ENCODE results near the gene CIB2. TPM values are rescaled to one million over a fixed set of nuclear protein-coding genes. Genes with fewer than 3 reads are reported as not detected.
A peak's percentile ranks its signal among the peaks of the same experiment; 100 is the strongest.

CIB2 gene
- 9.1 TPM for polyA plus RNA-seq (2012; ENCODE audit: insufficient read length, low read depth)

GRCh38 chr15:78131295-78132061, at the start of gene CIB2:
Gene CIB2, minus strand, starts transcription at chr15:78131445. Its CDS starts 230 bp downstream, at chr15:78131215.
- TF ChIP-seq FOXP2 (optimal IDR thresholded peaks at IDR 0.05; ENCODE audit: borderline replicate concordance, extremely low read depth, extremely low read length, insufficient read depth): peak; percentile 91
- no peak for TF ChIP-seq TAF1 (IDR thresholded peaks at IDR 0.05; ENCODE audit: borderline replicate concordance, insufficient read depth, low read length)
- 0 out of 2 replicates have a peak, but pooled peaks have one; percentile 35 for TF ChIP-seq POLR2AphosphoS5 (IDR thresholded peaks at IDR 0.05; ENCODE audit: low read depth, low read length)
- TF ChIP-seq SIN3A (IDR thresholded peaks at IDR 0.05; ENCODE audit: borderline replicate concordance, insufficient read depth, low read length): no peak
- TF ChIP-seq, protein P1, sequence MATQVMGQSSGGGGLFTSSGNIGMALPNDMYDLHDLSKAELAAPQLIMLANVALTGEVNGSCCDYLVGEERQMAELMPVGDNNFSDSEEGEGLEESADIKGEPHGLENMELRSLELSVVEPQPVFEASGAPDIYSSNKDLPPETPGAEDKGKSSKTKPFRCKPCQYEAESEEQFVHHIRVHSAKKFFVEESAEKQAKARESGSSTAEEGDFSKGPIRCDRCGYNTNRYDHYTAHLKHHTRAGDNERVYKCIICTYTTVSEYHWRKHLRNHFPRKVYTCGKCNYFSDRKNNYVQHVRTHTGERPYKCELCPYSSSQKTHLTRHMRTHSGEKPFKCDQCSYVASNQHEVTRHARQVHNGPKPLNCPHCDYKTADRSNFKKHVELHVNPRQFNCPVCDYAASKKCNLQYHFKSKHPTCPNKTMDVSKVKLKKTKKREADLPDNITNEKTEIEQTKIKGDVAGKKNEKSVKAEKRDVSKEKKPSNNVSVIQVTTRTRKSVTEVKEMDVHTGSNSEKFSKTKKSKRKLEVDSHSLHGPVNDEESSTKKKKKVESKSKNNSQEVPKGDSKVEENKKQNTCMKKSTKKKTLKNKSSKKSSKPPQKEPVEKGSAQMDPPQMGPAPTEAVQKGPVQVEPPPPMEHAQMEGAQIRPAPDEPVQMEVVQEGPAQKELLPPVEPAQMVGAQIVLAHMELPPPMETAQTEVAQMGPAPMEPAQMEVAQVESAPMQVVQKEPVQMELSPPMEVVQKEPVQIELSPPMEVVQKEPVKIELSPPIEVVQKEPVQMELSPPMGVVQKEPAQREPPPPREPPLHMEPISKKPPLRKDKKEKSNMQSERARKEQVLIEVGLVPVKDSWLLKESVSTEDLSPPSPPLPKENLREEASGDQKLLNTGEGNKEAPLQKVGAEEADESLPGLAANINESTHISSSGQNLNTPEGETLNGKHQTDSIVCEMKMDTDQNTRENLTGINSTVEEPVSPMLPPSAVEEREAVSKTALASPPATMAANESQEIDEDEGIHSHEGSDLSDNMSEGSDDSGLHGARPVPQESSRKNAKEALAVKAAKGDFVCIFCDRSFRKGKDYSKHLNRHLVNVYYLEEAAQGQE (IDR thresholded peaks at IDR 0.05; ENCODE audit: insufficient read depth in 1 of 2, low read depth in 2 of 2, low read length in 2 of 2): no peak

DNA sequence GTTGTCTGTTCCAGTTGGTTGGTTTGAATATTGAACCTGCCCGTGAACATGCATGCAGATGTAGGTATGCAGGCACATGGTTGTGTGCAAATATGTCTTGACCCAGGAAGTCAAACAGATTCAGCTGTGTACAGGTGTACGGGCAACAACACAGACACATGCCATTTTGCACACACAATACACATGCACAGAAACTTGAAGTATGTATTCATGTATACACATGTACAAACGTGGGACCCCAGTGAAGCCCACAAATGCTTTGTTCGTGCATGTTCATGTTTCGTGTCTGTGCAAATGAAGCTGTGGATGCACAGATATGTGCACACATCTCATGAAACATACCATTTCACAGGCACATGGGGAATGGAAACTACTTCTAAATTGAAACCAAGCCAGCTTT, 48.7 kb upstream of the CIB2 start:
- TF ChIP-seq SIN3A (IDR thresholded peaks at IDR 0.05; ENCODE audit: borderline replicate concordance, insufficient read depth, low read length): no peak
- no peak for TF ChIP-seq FOXP2 (optimal IDR thresholded peaks at IDR 0.05; ENCODE audit: borderline replicate concordance, extremely low read depth, extremely low read length, insufficient read depth)
- TF ChIP-seq TAF1 (IDR thresholded peaks at IDR 0.05; ENCODE audit: borderline replicate concordance, insufficient read depth, low read length): no peak
- no peak for TF ChIP-seq POLR2AphosphoS5 (IDR thresholded peaks at IDR 0.05; ENCODE audit: low read depth, low read length)
- TF ChIP-seq, protein P1 (IDR thresholded peaks at IDR 0.05; ENCODE audit: insufficient read depth in 1 of 2, low read depth in 2 of 2, low read length in 2 of 2): no peak

DNA sequence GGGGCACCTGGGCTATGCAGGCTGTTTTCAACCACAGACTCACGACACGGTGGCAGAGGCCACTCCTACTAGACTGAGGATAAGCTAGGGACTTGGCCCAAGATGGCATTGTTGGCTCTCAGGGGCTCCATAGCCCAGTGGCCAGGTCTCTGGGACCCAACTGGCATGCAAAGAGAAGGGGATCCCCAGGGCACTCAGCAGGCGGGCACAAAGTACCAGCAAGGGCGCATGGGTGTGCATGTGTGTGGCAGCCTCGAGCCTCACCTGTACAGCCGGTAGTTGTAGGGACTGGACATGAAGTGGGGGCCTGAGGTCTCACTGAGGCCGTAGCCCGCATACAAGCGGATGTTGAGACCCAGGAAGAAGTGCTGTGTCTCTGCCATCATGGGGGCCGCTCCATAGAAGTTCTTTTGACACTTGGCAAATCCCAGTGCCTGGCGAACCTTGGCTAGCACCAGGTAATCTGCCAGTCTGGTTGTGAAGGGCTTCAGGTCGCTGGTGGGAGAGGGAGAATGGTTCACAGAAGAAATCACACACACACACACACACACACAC, 48.1 kb upstream of the CIB2 start:
- TF ChIP-seq, protein P1 (IDR thresholded peaks at IDR 0.05; ENCODE audit: insufficient read depth in 1 of 2, low read depth in 2 of 2, low read length in 2 of 2): no peak
- TF ChIP-seq FOXP2 (optimal IDR thresholded peaks at IDR 0.05; ENCODE audit: borderline replicate concordance, extremely low read depth, extremely low read length, insufficient read depth) (no peak), SIN3A (IDR thresholded peaks at IDR 0.05; ENCODE audit: borderline replicate concordance, insufficient read depth, low read length) (no peak)

- TF ChIP-seq FOXP2 (optimal IDR thresholded peaks at IDR 0.05; ENCODE audit: borderline replicate concordance, extremely low read depth, extremely low read length, insufficient read depth) (no peak), SIN3A (IDR thresholded peaks at IDR 0.05; ENCODE audit: borderline replicate concordance, insufficient read depth, low read length) (no peak), POLR2AphosphoS5 (IDR thresholded peaks at IDR 0.05; ENCODE audit: low read depth, low read length) (no peak), TAF1 (IDR thresholded peaks at IDR 0.05; ENCODE audit: borderline replicate concordance, insufficient read depth, low read length) (no peak)
- TF ChIP-seq, protein P1 (IDR thresholded peaks at IDR 0.05; ENCODE audit: insufficient read depth in 1 of 2, low read depth in 2 of 2, low read length in 2 of 2): no peak
Observed at GRCh38 chr15:78178064-78178463, 46.8 kb upstream of the CIB2 start.

Data from PFSK-1 (cell line).